SK-N-MC (cell line): ENCODE measurements around the gene ZNF433.

ENCODE experiments used
- DNase-seq: peaks from one replicate; pipeline ENCODE4 v3.0.0-alpha.2; 2011; ENCODE audit warnings: low read depth, low spot score
- H3K27ac ChIP-seq: fragments of 200-600 bp; sonication (generic); 2 replicates; pipeline ENCODE4 v1.5.1; 2016; ENCODE audit warnings: mixed run types
- H3K36me3 ChIP-seq: fragments of 200-600 bp; sonication (generic); 2 replicates; pipeline ENCODE4 v1.6.1; 2017; ENCODE audit warnings: antibody characterized with exemption, low read length, mixed read lengths; ENCODE audit not compliant: insufficient read depth
- H3K4me3 ChIP-seq: fragments of 200-600 bp; sonication (generic); 2 replicates; pipeline ENCODE4 v1.5.1; 2016
- H3K9ac ChIP-seq: fragments of 200-600 bp; sonication (generic); 2 replicates; pipeline ENCODE4 v1.8.0; 2017; ENCODE audit warnings: mixed run types, mixed read lengths; ENCODE audit not compliant: insufficient read length
- H3K9me3 ChIP-seq: fragments of 200-600 bp; sonication (generic); 2 replicates; pipeline ENCODE4 v1.6.1; 2017; ENCODE audit warnings: low read depth, mild to moderate bottlenecking, antibody characterized with exemption, low read length, moderate library complexity, mixed read lengths
- EZH2 ChIP-seq: fragments of 200-600 bp; sonication (generic); IDR thresholded peaks from one replicate; pipeline ENCODE4 v1.6.1; 2017; ENCODE audit warnings: antibody characterized with exemption
- FOXP2 ChIP-seq: optimal IDR thresholded peaks from 2 replicates; pipeline ENCODE3; 2011; ENCODE audit warnings: mild to moderate bottlenecking, moderate library complexity; ENCODE audit not compliant: insufficient read depth; ENCODE audit errors: extremely low read length, control extremely low read depth
- POLR2AphosphoS5 ChIP-seq: IDR thresholded peaks from 2 replicates; pipeline ENCODE4 v1.6.1; 2012; ENCODE audit warnings: mild to moderate bottlenecking, low read depth, low read length, borderline replicate concordance

Gene ZNF433

GRCh38 chr19:12052091-12052496, 16.6 kb upstream of the ZNF433 start:
- Histone ChIP-seq H3K9ac (peak overlapping the region; percentile 30), H3K36me3 (no peaks in the 10 kb centered on the region), H3K27ac (no peak overlapping the region), H3K4me3 (peak overlapping the region; percentile 77), H3K9me3 (no peaks in the 10 kb centered on the region)
- no peak for TF ChIP-seq POLR2AphosphoS5
- DNase-seq: no peak

- no peak overlapping the region for H3K27ac ChIP-seq
- no peak for DNase-seq
- peaks cover 6% of the 10 kb centered on the region; the same call in 1 of the 2 replicates for H3K9me3 ChIP-seq
- no peak overlapping the region for H3K4me3 ChIP-seq
- no peak overlapping the region for H3K9ac ChIP-seq
- no peaks in the 10 kb centered on the region for H3K36me3 ChIP-seq
- TF ChIP-seq POLR2AphosphoS5: no peak
- TF ChIP-seq EZH2: no peak
- no peak for TF ChIP-seq FOXP2
Observed at GRCh38 chr19:12047868-12048267, 12.4 kb upstream of the ZNF433 start.

- peaks cover 6% of the 10 kb centered on the region; the same call in 1 of the 2 replicates for H3K9me3 ChIP-seq
- no peak overlapping the region for H3K4me3 ChIP-seq
- H3K36me3 ChIP-seq: no peaks in the 10 kb centered on the region
- no peak for DNase-seq
- TF ChIP-seq FOXP2 (no peak), POLR2AphosphoS5 (no peak), EZH2 (no peak)
- H3K27ac ChIP-seq: no peak overlapping the region
- H3K9ac ChIP-seq: no peak overlapping the region
Observed at GRCh38 chr19:12043752-12044422, 8.4 kb upstream of the ZNF433 start.

GRCh38 chr19:12042893-12043292, 7.4 kb upstream of the ZNF433 start:
- Histone ChIP-seq H3K36me3 (no peaks in the 10 kb centered on the region), H3K27ac (no peak overlapping the region), H3K4me3 (no peak overlapping the region), H3K9me3 (peaks cover 6% of the 10 kb centered on the region; the same call in 1 of the 2 replicates), H3K9ac (no peak overlapping the region)
- TF ChIP-seq FOXP2: no peak
- no peak for TF ChIP-seq EZH2
- TF ChIP-seq POLR2AphosphoS5: no peak
- DNase-seq: no peak

- DNase-seq: no peak
- no peak overlapping the region for H3K9ac ChIP-seq
- H3K27ac ChIP-seq: no peak overlapping the region
- no peak overlapping the region for H3K4me3 ChIP-seq
- H3K9me3 ChIP-seq: no peaks in the 10 kb centered on the region
- TF ChIP-seq POLR2AphosphoS5 (no peak), FOXP2 (no peak), EZH2 (no peak)
- no peaks in the 10 kb centered on the region for H3K36me3 ChIP-seq
Observed at GRCh38 chr19:12034620-12035019, 859 bp downstream of the ZNF433 start.

GRCh38 chr19:12034198-12034597, 1.3 kb downstream of the ZNF433 start:
- H3K4me3 ChIP-seq: no peak overlapping the region
- H3K36me3 ChIP-seq: no peaks in the 10 kb centered on the region
- TF ChIP-seq EZH2: no peak
- no peak for TF ChIP-seq FOXP2
- no peak for TF ChIP-seq POLR2AphosphoS5
- no peak overlapping the region for H3K27ac ChIP-seq
- no peaks in the 10 kb centered on the region for H3K9me3 ChIP-seq
- no peak overlapping the region for H3K9ac ChIP-seq
- no peak for DNase-seq

GRCh38 chr19:12015753-12016116, 19.7 kb downstream of the ZNF433 start:
- H3K27ac ChIP-seq: no peak overlapping the region
- TF ChIP-seq FOXP2 (no peak), EZH2 (no peak), POLR2AphosphoS5 (no peak)
- no peak overlapping the region for H3K4me3 ChIP-seq
- no peaks in the 10 kb centered on the region for H3K36me3 ChIP-seq
- H3K9me3 ChIP-seq: 0 out of 2 replicates have a peak, but pooled peaks cover 6% of the 10 kb centered on the region
- H3K9ac ChIP-seq: no peak overlapping the region
- no peak for DNase-seq

GRCh38 chr19:12015015-12015752, 20.3 kb downstream of the ZNF433 start:
- TF ChIP-seq FOXP2 (no peak), EZH2 (no peak), POLR2AphosphoS5 (no peak)
- H3K9me3 ChIP-seq: 0 out of 2 replicates have a peak, but pooled peaks cover 6% of the 10 kb centered on the region
- H3K4me3 ChIP-seq: no peak overlapping the region
- no peak for DNase-seq
- H3K9ac ChIP-seq: no peak overlapping the region
- H3K36me3 ChIP-seq: no peaks in the 10 kb centered on the region
- no peak overlapping the region for H3K27ac ChIP-seq
